H9 (cell line): ENCODE results near the gene KCTD7. TPM values are rescaled to one million over a fixed set of nuclear protein-coding genes. Genes with fewer than 3 reads are reported as not detected.

Experiments used
- DNase-seq: peaks from one replicate; pipeline ENCODE4 v3.0.0-alpha.2; 2017
- H2AFZ ChIP-seq: one replicate; pipeline ENCODE4 v1.6.1; 2013; ENCODE audit warnings: mild to moderate bottlenecking, low read length, control low read depth, moderate library complexity
- H2AK5ac ChIP-seq: 2 replicates; pipeline ENCODE4 v1.6.1; 2013; ENCODE audit warnings: low read length, control low read depth, mixed read lengths; ENCODE audit not compliant: insufficient read length
- H2BK120ac ChIP-seq: one replicate; pipeline ENCODE4 v1.6.1; 2013; ENCODE audit warnings: low read depth, mild to moderate bottlenecking, low read length, control low read depth, inconsistent platforms; ENCODE audit not compliant: poor library complexity, severe bottlenecking
- H2BK12ac ChIP-seq: 2 replicates; pipeline ENCODE4 v1.6.1; 2013; ENCODE audit warnings: low read length, control low read depth, mixed read lengths, low read depth; ENCODE audit not compliant: insufficient read length
- H2BK15ac ChIP-seq: 2 replicates; pipeline ENCODE4 v1.6.1; 2013; ENCODE audit warnings: low read depth, low read length, control low read depth
- H2BK20ac ChIP-seq: one replicate; pipeline ENCODE4 v1.6.1; 2013; ENCODE audit warnings: low read depth, mild to moderate bottlenecking, low read length, control low read depth, inconsistent platforms; ENCODE audit not compliant: poor library complexity, severe bottlenecking
- H2BK5ac ChIP-seq: 2 replicates; pipeline ENCODE4 v1.6.1; 2013; ENCODE audit warnings: low read length, control low read depth, mixed read lengths; ENCODE audit not compliant: insufficient read length
- H3K14ac ChIP-seq: 2 replicates; pipeline ENCODE4 v1.6.1; 2013; ENCODE audit warnings: low read length, control low read depth; ENCODE audit not compliant: insufficient read depth
- H3K18ac ChIP-seq: 2 replicates; pipeline ENCODE4 v1.6.1; 2013; ENCODE audit warnings: low read depth, mild to moderate bottlenecking, mixed read lengths, low read length, control low read depth; ENCODE audit not compliant: insufficient read length
- H3K23ac ChIP-seq: 2 replicates; pipeline ENCODE4 v1.6.1; 2013; ENCODE audit warnings: low read length, control low read depth, mixed read lengths, low read depth; ENCODE audit not compliant: insufficient read length
- H3K23me2 ChIP-seq: 2 replicates; pipeline ENCODE4 v1.6.1; 2013; ENCODE audit warnings: low read depth, mild to moderate bottlenecking, mixed read lengths, low read length, control low read depth; ENCODE audit not compliant: insufficient read length, poor library complexity, severe bottlenecking
- H3K27ac ChIP-seq: 2 replicates; pipeline ENCODE4 v1.5.1; 2013; ENCODE audit warnings: low read length, control low read depth, mixed read lengths, low read depth; ENCODE audit not compliant: insufficient read length
- H3K27me3 ChIP-seq: 2 replicates; pipeline ENCODE4 v1.6.1; 2013; ENCODE audit warnings: low read length, control low read depth, inconsistent platforms; ENCODE audit not compliant: insufficient read depth
- H3K4ac ChIP-seq: 2 replicates; pipeline ENCODE4 v1.6.1; 2013; ENCODE audit warnings: low read depth, mild to moderate bottlenecking, control low read depth, inconsistent platforms, low read length, moderate library complexity
- H3K4me1 ChIP-seq: 2 replicates; pipeline ENCODE4 v1.6.1; 2013; ENCODE audit warnings: low read length, control low read depth, inconsistent platforms; ENCODE audit not compliant: insufficient read depth
- H3K4me2 ChIP-seq: 2 replicates; pipeline ENCODE4 v1.6.1; 2013; ENCODE audit warnings: low read length, control low read depth, mixed read lengths; ENCODE audit not compliant: insufficient read length, insufficient read depth
- H3K56ac ChIP-seq: 2 replicates; pipeline ENCODE4 v1.6.1; 2013; ENCODE audit warnings: low read depth, mild to moderate bottlenecking, mixed read lengths, low read length, control low read depth; ENCODE audit not compliant: insufficient read length
- H3K79me1 ChIP-seq: 2 replicates; pipeline ENCODE4 v1.6.1; 2013; ENCODE audit warnings: low read depth, mild to moderate bottlenecking, moderate library complexity, low read length, control low read depth, inconsistent platforms; ENCODE audit not compliant: insufficient read depth, poor library complexity, severe bottlenecking
- H3K79me2 ChIP-seq: 2 replicates; pipeline ENCODE4 v1.6.1; 2013; ENCODE audit warnings: low read length, control low read depth, inconsistent platforms; ENCODE audit not compliant: insufficient read depth
- H3K9ac ChIP-seq: 2 replicates; pipeline ENCODE4 v1.6.1; 2013; ENCODE audit warnings: low read length, control low read depth, mixed read lengths; ENCODE audit not compliant: insufficient read length; ENCODE audit errors: extremely low read depth
- H3K9me3 ChIP-seq: one replicate; pipeline ENCODE4 v1.6.1; 2013; ENCODE audit warnings: low read depth, low read length, inconsistent platforms; ENCODE audit not compliant: control insufficient read depth
- H3T11ph ChIP-seq: one replicate; pipeline ENCODE4 v1.6.1; 2013; ENCODE audit warnings: mild to moderate bottlenecking, low read length, control low read depth, inconsistent platforms
- H4K20me1 ChIP-seq: one replicate; pipeline ENCODE4 v1.6.1; 2013; ENCODE audit not compliant: control insufficient read depth, insufficient read length, insufficient read depth
- H4K5ac ChIP-seq: 2 replicates; pipeline ENCODE4 v1.6.1; 2013; ENCODE audit warnings: low read depth, mild to moderate bottlenecking, mixed read lengths, low read length, control low read depth; ENCODE audit not compliant: insufficient read length
- H4K8ac ChIP-seq: replicated peaks from 2 replicates; pipeline ENCODE4 v1.6.1; 2013; ENCODE audit warnings: low read length, control low read depth, mixed read lengths, low read depth; ENCODE audit not compliant: insufficient read length
- H4K91ac ChIP-seq: 2 replicates; pipeline ENCODE4 v1.6.1; 2013; ENCODE audit warnings: low read depth, mild to moderate bottlenecking, moderate library complexity, mixed read lengths, low read length, control low read depth; ENCODE audit not compliant: insufficient read length
- H3K27ac Mint-ChIP-seq, 3 experiments: 2 replicates in 2 of 3; 3 replicates in 1 of 3; pipeline ENCODE4 v1.8.0; 2020 to 2021; ENCODE audit warnings: mixed read lengths in 3 of 3, mild to moderate bottlenecking in 1 of 3, moderate library complexity in 1 of 3
- H3K27me3 Mint-ChIP-seq: 2 replicates; pipeline ENCODE4 v1.8.0; 2021; ENCODE audit warnings: low read depth, mild to moderate bottlenecking, moderate library complexity, mixed read lengths
- H3K36me3 Mint-ChIP-seq, 3 experiments: 2 replicates in 2 of 3; 3 replicates in 1 of 3; pipeline ENCODE4 v1.8.0; 2020 to 2021; ENCODE audit warnings: low read depth in 3 of 3, mixed read lengths in 3 of 3; ENCODE audit not compliant: insufficient read depth in 1 of 3
- H3K4me1 Mint-ChIP-seq, 2 experiments: 2 replicates each; pipeline ENCODE4 v1.8.0; 2020; ENCODE audit warnings: mixed read lengths in 2 of 2
- H3K4me3 Mint-ChIP-seq, 2 experiments: 2 replicates in 1 of 2; 3 replicates in 1 of 2; pipeline ENCODE4 v1.8.0; 2020 to 2021; ENCODE audit warnings: mild to moderate bottlenecking in 2 of 2, mixed read lengths in 2 of 2, moderate library complexity in 1 of 2
- H3K9me3 Mint-ChIP-seq, 2 experiments: 2 replicates in 1 of 2; 3 replicates in 1 of 2; pipeline ENCODE4 v1.8.0; 2020; ENCODE audit warnings: mild to moderate bottlenecking in 2 of 2, mixed read lengths in 2 of 2, moderate library complexity in 1 of 2
- WGBS: extraction: QIAGEN DNeasy Blood & Tissue Kit; methylation state at CpG from one replicate; pipeline ENCODE4 v1.1.7; 2013; ENCODE audit warnings: missing lambda C conversion rate, low lambda C conversion rate, mixed read lengths; ENCODE audit not compliant: insufficient read length; ENCODE audit errors: extremely low coverage; 5-methylcytosine and 5-hydroxymethylcytosine counted together
- total RNA-seq: library from RNA; stranded (reverse); gene quantifications from 2 replicates; pipeline ENCODE4 v1.2.1, GENCODE V29; 2021
- TF ChIP-seq, protein P1 (sequence below): fragments of 200-600 bp; sonication (generic); conservative IDR thresholded peaks from 3 replicates; pipeline ENCODE4 v1.8.0; 2021; ENCODE audit warnings: antibody characterized with exemption, mild to moderate bottlenecking

Gene KCTD7
- total RNA-seq, 1 experiment from 2014 or later = 8.9 TPM

DNA sequence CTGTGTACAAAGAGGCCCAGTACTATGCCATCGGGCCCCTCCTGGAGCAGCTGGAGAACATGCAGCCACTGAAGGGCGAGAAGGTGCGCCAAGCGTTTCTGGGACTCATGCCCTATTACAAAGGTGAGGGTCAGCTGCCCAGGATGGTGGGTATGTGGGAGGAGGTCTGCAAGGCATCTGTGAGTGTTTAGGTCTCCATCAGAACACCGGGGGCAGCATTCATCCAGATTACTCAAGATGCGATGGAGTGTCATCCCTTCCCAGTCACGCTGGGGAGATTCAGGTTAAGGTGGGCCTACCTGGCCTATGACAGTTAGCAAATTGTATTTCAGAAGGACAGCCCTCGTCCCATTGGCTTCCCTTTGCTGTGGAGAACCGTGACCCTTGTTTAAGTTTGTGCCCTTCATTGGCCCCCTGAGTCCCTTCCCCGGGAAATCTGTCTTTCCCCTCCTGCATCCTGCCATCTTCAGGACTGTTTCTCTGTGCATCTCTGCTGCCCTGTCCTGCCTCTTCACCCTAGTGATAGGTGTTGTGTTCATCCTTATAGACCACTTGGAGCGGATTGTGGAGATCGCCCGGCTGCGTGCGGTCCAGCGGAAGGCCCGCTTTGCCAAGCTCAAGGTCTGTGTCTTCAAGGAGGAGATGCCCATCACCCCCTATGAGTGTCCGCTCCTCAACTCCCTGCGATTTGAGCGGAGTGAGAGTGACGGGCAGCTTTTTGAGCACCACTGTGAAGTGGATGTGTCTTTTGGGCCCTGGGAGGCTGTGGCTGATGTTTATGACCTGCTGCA is 9.8 kb downstream of the KCTD7 start:
- no CpG with 5 or more reads among the region's 21 CpGs for WGBS
- TF ChIP-seq, protein P1, sequence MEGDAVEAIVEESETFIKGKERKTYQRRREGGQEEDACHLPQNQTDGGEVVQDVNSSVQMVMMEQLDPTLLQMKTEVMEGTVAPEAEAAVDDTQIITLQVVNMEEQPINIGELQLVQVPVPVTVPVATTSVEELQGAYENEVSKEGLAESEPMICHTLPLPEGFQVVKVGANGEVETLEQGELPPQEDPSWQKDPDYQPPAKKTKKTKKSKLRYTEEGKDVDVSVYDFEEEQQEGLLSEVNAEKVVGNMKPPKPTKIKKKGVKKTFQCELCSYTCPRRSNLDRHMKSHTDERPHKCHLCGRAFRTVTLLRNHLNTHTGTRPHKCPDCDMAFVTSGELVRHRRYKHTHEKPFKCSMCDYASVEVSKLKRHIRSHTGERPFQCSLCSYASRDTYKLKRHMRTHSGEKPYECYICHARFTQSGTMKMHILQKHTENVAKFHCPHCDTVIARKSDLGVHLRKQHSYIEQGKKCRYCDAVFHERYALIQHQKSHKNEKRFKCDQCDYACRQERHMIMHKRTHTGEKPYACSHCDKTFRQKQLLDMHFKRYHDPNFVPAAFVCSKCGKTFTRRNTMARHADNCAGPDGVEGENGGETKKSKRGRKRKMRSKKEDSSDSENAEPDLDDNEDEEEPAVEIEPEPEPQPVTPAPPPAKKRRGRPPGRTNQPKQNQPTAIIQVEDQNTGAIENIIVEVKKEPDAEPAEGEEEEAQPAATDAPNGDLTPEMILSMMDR = peak; percentile 40; the same call in 2 of the 3 replicates

More for the DNA sequence above, 9.8 kb downstream of the KCTD7 start:
- Histone ChIP-seq H3K27ac (no peak overlapping the region), H4K5ac (no peak overlapping the region), H3K79me1 (no peaks in the 10 kb centered on the region), H3K23ac (no peak overlapping the region), H3K56ac (no peak overlapping the region), H4K8ac (no peak overlapping the region), H2BK15ac (no peak overlapping the region), H3K14ac (no peak overlapping the region), H3K79me2 (no peaks in the 10 kb centered on the region), H2AFZ (no peak overlapping the region), H3K4me1 (no peaks in the 10 kb centered on the region), H2BK120ac (no peak overlapping the region), H3K9me3 (no peaks in the 10 kb centered on the region), H3K4me2 (no peak overlapping the region), H2BK20ac (no peak overlapping the region), H2BK12ac (no peak overlapping the region), H3K4ac (no peak overlapping the region), H4K20me1 (no peaks in the 10 kb centered on the region), H3T11ph (no peak overlapping the region), H3K23me2 (no peaks in the 10 kb centered on the region), H2AK5ac (no peak overlapping the region), H3K27me3 (no peaks in the 10 kb centered on the region), H4K91ac (no peak overlapping the region), H3K9ac (no peak overlapping the region), H2BK5ac (no peak overlapping the region), H3K18ac (no peak overlapping the region)
- Mint-ChIP-seq H3K4me3 (no peak overlapping the region; a peak in 1 of 5 replicates), H3K9me3 (no peaks in the 10 kb centered on the region), H3K4me1 (no peaks in the 10 kb centered on the region), H3K27ac (peak overlapping the region in 1 of 3 experiments; percentile 68; a peak in 2 of 7 replicates), H3K36me3 (peaks cover 13 to 66% (median 33%) of the 10 kb centered on the region in 3 experiments), H3K27me3 (no peaks in the 10 kb centered on the region)
- DNase-seq = no peak
